Measurements from ENCODE around the gene SPNS2.

SPNS2 gene

DNA sequence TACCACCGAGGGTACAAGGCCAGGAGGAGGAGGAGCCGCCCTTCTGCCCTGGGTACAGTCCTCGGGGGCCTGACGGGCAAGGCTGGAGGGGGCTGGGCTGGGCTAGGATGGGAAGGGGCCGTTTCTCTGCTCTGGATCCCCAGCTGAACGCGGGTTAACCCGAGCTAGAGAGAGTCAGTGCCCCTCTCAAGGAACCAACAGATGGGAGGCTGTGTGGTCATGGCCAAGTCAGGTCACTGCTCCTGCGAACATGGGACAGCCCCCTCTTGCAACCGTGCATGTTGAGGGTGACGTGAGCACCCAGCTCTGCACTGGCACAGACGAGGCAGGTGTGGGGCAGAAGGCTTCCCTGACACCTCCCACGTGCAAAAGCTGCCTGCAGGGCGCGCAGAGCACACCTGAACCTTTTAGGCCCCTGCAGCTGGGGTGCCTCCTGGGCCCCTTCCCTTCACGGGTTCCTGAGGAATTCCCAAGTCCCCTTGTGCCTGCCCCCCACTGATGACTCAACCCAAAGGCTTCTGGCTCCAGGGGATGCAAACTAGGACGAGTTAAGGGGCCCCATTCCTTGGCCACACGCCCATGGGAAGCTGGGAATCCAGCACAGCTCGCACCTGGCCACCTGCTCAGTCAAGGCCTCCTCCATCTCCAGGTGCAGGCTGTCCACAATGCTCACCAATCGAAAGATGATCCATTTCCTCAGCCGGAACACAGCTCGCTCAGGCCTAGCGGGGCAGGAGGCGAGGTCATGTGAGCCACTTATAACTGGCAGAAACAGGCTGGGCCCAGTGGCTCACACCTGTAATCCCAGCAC, 50.2 kb downstream of the SPNS2 start:
- no peak for DNase-seq (ENCODE audit: low read depth in 1 of 2, low spot score in 1 of 2)

- no peak for DNase-seq (ENCODE audit: low read depth in 1 of 2, low spot score in 1 of 2)
These were observed 51.3 kb downstream of the SPNS2 start for GRCh38 chr17:4549781-4550533.

DNA sequence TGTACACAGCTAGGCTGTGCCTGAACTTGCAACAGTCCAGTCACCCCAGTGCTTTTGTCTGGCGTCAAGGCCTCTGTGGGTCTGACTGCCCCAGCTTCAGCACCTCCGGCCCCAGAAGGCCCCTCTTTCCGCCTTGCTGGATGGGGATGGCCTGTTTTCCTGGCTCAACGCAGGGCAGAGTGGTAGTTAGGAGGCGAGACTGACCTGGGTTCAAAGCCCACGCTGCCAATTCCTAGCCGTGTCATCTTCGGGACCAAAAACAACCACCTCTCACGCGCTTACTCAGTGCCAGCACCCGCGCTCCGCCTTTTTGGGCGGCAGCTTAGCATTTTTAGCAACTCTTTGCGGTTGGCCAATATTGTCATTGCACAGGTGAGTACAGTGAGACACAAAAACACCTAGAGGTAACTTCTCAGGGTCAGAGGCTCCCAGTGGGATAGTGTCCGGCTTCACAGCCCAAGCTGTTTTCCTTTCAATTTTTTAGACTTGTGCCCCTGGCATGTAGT, 51.9 kb downstream of the SPNS2 start:
- DNase-seq (ENCODE audit: low read depth in 1 of 2, low spot score in 1 of 2): no peak

GRCh38 chr17:4551141-4551540, 52.5 kb downstream of the SPNS2 start:
- DNase-seq (ENCODE audit: low read depth in 1 of 2, low spot score in 1 of 2): no peak

DNA sequence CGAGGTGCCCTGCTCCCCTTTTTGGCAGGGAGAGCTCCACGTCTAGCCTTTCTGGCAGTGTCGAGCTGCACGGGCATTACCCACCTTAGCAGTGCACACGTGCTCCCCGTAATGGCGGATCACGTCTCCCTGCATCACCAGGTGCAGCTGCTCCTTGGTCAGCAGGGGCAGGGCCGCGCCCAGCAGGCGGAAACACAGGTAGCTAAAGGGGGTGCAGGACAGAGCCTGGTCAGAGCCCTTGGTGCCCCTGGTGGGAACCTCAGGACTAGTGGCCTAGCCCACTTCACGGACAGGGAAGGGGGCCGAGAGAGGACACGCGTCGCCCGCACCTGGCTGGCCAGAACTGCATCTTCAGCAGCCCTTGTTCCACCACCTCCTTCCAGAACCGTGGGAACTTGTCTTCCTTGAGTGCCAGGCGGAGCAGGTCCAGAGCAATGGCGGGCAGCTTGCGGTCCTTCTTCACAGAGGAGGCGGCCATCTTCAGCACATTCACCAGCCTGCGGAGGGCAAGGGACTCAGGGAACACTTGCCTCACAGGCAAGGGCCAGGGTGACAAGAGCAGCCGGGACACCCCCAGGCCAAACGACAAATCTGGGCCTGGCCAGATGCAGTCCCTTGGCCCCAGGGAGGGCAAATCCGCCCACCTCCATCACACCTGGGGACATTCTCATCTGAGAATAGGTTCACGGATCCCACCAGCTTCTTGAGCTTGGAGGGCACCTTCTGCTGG, 53.3 kb downstream of the SPNS2 start:
- DNase-seq (ENCODE audit: low read depth in 1 of 2, low spot score in 1 of 2): no peak

- no peak for DNase-seq (ENCODE audit: low read depth in 1 of 2, low spot score in 1 of 2)
These were observed 55.0 kb downstream of the SPNS2 start for GRCh38 chr17:4553669-4554068.

DNA sequence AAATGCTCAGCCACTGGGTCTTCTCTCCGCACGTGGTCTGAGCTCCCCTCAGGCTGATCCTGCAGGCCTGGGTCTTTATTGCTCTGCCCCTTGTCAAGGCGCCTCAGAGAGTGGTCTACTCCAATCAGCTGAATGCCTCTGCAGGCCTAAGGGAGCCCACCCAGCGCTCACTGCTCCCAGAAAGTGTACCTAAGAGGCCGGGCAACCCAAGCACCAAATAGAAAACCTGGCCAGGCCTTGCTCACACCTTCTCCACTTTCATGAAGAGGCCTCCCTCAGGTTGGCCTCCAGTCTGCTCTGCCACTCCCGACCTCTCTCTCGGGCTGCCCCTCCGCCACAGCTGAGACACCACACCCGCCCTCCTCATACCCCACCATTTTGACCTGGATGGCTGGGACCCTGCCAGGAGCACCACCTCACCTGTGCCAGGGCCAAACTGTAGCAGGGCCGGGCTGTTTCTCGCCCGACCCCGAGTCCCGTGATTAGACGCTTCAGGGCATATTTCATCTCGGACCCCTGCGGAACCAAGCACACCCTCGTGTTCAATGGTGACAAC, 55.8 kb downstream of the SPNS2 start:
- no peak for DNase-seq (ENCODE audit: low read depth in 1 of 2, low spot score in 1 of 2)

DNA sequence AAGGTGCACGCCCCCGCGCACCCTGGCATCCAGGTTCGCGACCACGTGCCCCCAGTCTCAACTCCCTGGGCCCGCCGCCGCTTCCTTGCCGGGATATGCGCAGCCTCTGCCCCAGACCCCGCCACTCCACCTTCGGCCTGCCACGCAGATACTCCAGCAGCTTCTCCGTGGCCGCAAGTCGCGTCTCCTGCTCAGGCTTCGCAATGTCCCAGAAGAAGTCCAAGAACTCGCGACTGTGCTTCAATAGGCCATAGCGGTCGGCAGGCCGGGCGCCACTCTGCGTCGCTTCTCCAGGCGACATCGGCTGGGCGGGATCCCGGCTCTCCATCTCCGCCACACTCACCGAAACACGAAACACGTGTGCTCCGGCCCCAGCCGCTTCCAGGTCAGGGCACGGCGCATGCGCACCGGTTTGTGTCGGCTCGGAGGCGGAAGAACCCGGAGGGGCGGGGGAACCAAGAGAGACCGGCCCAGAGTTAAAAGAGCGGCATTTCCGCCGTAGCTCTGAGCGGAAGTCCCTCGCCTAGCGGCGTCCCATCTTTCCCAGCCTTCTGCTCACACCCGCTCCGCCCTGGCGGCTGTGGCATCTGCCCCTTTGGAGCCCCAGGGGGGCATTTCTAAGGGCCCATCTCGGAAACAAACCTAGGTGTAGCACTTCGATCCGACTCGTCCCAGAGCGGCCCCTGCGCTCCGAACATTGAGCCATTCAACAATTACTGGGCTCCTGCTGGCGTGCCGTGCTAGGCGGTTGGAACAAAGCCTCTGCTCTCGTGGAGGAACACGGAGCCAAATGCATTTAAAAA, 56.5 kb downstream of the SPNS2 start, which contains the start of gene MYBBP1A:
Gene MYBBP1A (minus strand): TSS at position 388 of the 803 bp plus-strand sequence. CDS start 60 bp downstream, at position 328.
- peak; percentile 94 to 96 for DNase-seq (ENCODE audit: low read depth in 1 of 2, low spot score in 1 of 2)

GRCh38 chr17:4555873-4556759, 57.4 kb downstream of the SPNS2 start:
- DNase-seq (ENCODE audit: low read depth in 1 of 2, low spot score in 1 of 2): no peak

DNA sequence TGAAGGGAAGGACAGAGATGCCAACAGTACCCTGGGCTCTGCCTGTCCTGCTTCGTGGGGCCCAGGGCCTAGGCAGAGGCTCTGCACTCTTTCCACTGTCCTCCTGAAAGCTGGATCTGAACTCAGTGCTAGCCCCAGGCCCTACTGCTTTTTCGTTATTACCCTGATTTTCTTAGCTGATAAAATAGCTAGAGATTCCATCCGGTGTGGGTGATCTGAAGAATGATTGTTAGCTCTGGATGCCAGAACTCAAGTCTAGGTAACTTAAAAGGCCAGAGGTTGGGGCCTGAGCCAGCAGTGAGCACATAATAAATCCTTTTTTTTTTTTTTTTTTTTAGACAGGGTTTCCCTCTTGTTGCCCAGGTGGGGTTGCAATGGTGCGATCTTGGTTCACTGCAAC, 58.3 kb downstream of the SPNS2 start:
- no peak for DNase-seq (ENCODE audit: low read depth in 1 of 2, low spot score in 1 of 2)

- DNase-seq (ENCODE audit: low read depth in 1 of 2, low spot score in 1 of 2): no peak
These were observed 59.1 kb downstream of the SPNS2 start for GRCh38 chr17:4557626-4558346.

DNA sequence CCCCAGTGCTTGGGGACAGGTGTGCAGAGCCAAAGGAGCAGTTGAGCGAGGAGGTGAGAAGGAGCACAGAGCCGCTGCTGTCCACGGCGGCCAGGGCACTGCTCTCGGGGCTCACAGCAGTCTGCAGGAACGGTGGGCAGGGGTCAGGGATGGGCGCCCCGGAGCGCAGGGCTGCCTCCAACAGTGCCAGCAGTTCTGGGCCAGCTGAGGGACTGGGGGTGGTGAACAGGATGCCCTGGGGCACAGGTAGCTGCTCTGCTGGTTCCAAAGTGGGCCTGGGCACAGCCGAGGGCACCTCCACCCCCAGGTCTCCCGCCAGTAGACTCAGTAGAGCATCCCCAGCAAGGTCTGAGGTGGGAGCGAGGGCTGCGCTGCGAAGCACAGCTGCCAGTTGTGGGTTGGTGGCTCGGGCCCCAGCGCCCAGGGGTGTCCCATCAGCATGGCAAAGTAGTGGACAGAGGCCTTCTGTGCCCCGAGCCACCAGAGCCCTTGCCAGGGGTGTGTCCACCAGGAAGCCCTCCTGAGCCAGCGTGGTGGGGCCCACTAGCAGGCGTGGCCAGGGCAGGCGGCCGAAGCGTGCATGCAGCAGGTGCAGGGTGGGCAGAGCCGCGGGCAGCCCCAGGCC, 59.8 kb downstream of the SPNS2 start:
- no peak for DNase-seq (ENCODE audit: low read depth in 1 of 2, low spot score in 1 of 2)

DNA sequence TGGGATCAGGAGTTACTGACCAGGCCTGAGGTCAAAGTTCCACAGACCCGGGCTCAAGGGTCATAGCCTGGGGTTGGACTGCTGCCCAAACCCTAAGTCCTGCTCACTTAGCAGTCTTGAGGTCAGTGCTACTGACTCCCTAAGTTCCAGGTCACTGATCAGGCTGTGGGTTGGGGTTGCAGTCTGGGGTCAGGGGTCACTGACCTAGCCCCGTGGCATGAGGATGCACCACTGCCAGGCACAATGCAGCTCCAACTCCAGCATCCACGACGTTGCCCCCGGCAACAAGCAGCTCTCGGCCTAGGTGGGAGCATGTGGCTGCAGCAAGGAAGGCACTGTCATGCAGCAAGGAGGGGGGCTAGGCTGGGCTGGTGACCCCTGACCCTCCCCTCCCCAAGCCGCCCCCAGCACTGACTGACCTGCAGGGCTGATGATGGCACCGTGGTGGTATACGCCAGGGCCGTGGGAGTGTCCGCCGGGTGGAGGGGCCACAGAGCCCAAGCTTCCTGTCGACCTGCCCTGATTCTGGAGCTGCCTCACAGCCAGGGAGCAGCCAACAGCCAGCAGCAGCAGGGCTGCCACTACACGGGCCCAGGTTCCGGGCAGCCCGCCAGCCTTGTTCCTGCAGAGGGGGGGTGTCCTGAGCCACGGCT, 60.6 kb downstream of the SPNS2 start:
- no peak for DNase-seq (ENCODE audit: low read depth in 1 of 2, low spot score in 1 of 2)

DNA sequence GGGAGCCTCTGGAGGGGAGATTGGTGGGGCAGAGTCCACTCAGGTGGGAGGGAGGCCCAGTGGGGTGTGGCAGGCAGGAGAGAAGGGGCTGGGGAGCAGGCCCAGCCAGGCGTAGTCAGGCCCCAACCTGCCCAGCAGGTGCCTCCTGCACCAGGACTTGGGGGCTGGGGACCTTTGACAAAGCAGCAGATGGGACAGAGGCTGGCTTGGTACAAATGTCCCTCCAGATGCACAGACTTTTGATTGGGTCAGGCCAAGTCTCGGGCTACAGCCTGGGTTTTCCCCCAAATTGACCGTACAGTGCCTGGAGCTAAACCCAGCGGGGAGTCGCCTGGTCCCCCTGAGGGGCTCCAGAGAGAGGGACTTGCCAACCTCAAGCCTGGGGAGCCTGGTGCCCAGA, 61.3 kb downstream of the SPNS2 start:
- DNase-seq (ENCODE audit: low read depth in 1 of 2, low spot score in 1 of 2): no peak

DNA sequence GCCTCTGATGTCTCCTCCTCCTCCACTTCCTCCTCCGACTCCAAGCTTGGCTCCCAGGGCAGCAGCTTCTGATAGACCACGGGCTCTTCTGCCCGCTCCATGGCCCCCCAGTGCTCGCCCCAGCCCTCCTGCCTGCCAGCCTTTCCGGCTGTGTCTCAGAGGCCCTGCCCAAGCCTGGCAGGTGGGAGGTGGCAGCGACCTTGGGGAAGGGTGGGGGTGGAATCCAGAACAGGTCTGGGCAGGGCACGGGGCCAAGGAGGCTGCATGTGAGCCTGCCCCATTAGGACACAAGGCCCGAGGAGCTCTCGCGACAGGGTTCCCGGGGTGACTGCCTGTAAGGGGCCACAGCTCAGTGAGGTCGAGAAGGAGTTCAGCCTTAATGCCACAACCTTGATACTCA, 61.7 kb downstream of the SPNS2 start, which contains the start of gene GGT6:
Gene GGT6 (minus strand): TSS at position 157 of the 400 bp plus-strand sequence. CDS start 56 bp downstream, at position 101.
- DNase-seq (ENCODE audit: low read depth in 1 of 2, low spot score in 1 of 2): no peak

DNA sequence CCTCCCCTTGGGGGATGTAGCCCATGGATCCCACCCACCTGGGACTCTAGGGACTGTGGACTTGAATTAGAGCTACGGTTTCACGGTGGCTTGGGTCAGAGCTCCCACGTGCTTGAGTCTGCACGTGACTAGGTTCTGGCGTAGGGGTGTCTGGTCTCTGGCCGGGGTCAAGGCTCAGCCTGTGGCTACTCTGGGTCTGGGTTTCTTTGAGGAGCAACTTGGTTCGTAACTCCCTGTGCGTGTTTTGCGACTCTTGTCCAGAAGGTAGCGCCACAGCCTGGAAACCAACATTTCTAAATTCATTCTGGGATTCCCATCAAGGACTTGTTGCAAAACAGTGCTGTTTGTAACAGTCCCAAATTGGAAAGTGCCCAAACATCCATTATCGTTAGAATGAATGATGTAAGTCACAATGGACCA, 62.2 kb downstream of the SPNS2 start:
- no peak for DNase-seq (ENCODE audit: low read depth in 1 of 2, low spot score in 1 of 2)
